ENCODE data around the gene LAMA2.

- TF ChIP-seq CTCF (IDR thresholded peaks at IDR 0.05; ENCODE audit: low read length) (no peak), EZH2 (IDR thresholded peaks at IDR 0.05; ENCODE audit: borderline replicate concordance, low read length) (no peak)
These were observed 306.3 kb downstream of the LAMA2 start for GRCh38 chr6:129189266-129189665.
